HEK293T (cell line): Measurements from ENCODE around the gene PCSK5.
"Not testable (repeated sequence)": the region's sequence is repeated elsewhere in the genome, so short reads cannot be mapped to it uniquely, and the experiment has no call there.

Experiments used
- CTCF ChIA-PET: fragments of 350-600 bp; formaldehyde crosslinking; extraction: SDS; loops from one replicate; lab custom pipeline; 2021; ENCODE audit warnings: antibody characterized with exemption, inconsistent platforms; lab: Yijun Ruan, JAX
- POLR2A ChIA-PET: fragments of 350-600 bp; formaldehyde crosslinking; extraction: SDS; loops from one replicate; lab custom pipeline; 2020; ENCODE audit warnings: antibody characterized with exemption, inconsistent platforms; lab: Yijun Ruan, JAX
- DNase-seq: peaks from one replicate; pipeline ENCODE4 v3.0.0; 2012; ENCODE audit warnings: mixed read lengths; ENCODE audit errors: extremely low spot score
- ARNT ChIP-seq: fragments of 450-650 bp; IDR thresholded peaks from 2 replicates; pipeline ENCODE4 v1.6.1; 2017; ENCODE audit warnings: mild to moderate bottlenecking
- BHLHE40 ChIP-seq: fragments of 450-650 bp; IDR thresholded peaks from 2 replicates; pipeline ENCODE4 v1.6.1; 2016; ENCODE audit warnings: mild to moderate bottlenecking, moderate library complexity, borderline replicate concordance
- CTBP1 ChIP-seq: fragments of 450-650 bp; IDR thresholded peaks from 2 replicates; pipeline ENCODE4 v1.6.1; 2016; ENCODE audit warnings: borderline replicate concordance
- ELF4 ChIP-seq: fragments of 450-650 bp; IDR thresholded peaks from 2 replicates; pipeline ENCODE4 v1.6.1; 2017; ENCODE audit warnings: antibody characterized with exemption
- FOXA1 ChIP-seq: fragments of 450-650 bp; IDR thresholded peaks from 2 replicates; pipeline ENCODE4 v1.6.1; 2016; ENCODE audit warnings: mild to moderate bottlenecking
- FOXK2 ChIP-seq: fragments of 450-650 bp; IDR thresholded peaks from 2 replicates; pipeline ENCODE4 v1.6.1; 2016; ENCODE audit warnings: mild to moderate bottlenecking
- FOXM1 ChIP-seq: fragments of 450-650 bp; IDR thresholded peaks from 2 replicates; pipeline ENCODE4 v1.6.1; 2017; ENCODE audit warnings: mild to moderate bottlenecking, borderline replicate concordance
- HDGF ChIP-seq: fragments of 450-650 bp; IDR thresholded peaks from 2 replicates; pipeline ENCODE4 v1.6.1; 2017; ENCODE audit warnings: antibody characterized with exemption, borderline replicate concordance
- L3MBTL2 ChIP-seq: fragments of 450-650 bp; conservative IDR thresholded peaks from 2 replicates; pipeline ENCODE4 v1.6.1; 2016; ENCODE audit warnings: mild to moderate bottlenecking
- LEF1 ChIP-seq: fragments of 450-650 bp; IDR thresholded peaks from 2 replicates; pipeline ENCODE4 v1.6.1; 2017; ENCODE audit warnings: mild to moderate bottlenecking, borderline replicate concordance
- NFRKB ChIP-seq: fragments of 450-650 bp; IDR thresholded peaks from 2 replicates; pipeline ENCODE4 v1.6.1; 2016; ENCODE audit warnings: mild to moderate bottlenecking, moderate library complexity
- PKNOX1 ChIP-seq: fragments of 450-650 bp; IDR thresholded peaks from 2 replicates; pipeline ENCODE4 v1.6.1; 2016
- SP1 ChIP-seq: fragments of 450-650 bp; IDR thresholded peaks from 2 replicates; pipeline ENCODE4 v1.6.1; 2017
- SUZ12 ChIP-seq: fragments of 450-650 bp; IDR thresholded peaks from 2 replicates; pipeline ENCODE4 v1.6.1; 2016; ENCODE audit warnings: mild to moderate bottlenecking
- TARDBP ChIP-seq: fragments of 450-650 bp; IDR thresholded peaks from 2 replicates; pipeline ENCODE4 v1.6.1; 2016
- ZNF384 ChIP-seq: fragments of 450-650 bp; IDR thresholded peaks from 2 replicates; pipeline ENCODE4 v1.6.1; 2016

The PCSK5 gene

GRCh38 chr9:75957116-75957515, 66.6 kb downstream of the PCSK5 start:
- TF ChIP-seq CTBP1 (no peak), ELF4 (no peak), SUZ12 (no peak), PKNOX1 (no peak), FOXK2 (no peak), FOXM1 (no peak), BHLHE40 (no peak), ARNT (no peak), TARDBP (no peak), LEF1 (no peak), ZNF384 (no peak), FOXA1 (no peak), NFRKB (no peak)
- POLR2A ChIA-PET = no interaction called here
- DNase-seq = no peak

GRCh38 chr9:75958226-75958625, 67.8 kb downstream of the PCSK5 start:
- CTCF ChIA-PET = interaction anchor here (0.6 kb wide), 1 partner anchor 14 kb away, joined by 3 read pairs; no protein-coding TSS in a partner anchor
- DNase-seq = no peak
- POLR2A ChIA-PET = no interaction called here

More at GRCh38 chr9:75957116-75957515, 66.6 kb downstream of the PCSK5 start:
- CTCF ChIA-PET = no interaction called here

GRCh38 chr9:75960551-75960950, 70.1 kb downstream of the PCSK5 start:
- POLR2A ChIA-PET = no interaction called here
- CTCF ChIA-PET = no interaction called here
- DNase-seq = no peak
- TF ChIP-seq SP1 = no peak
- no peak for TF ChIP-seq FOXK2
- TF ChIP-seq FOXM1 = no peak
- no peak for TF ChIP-seq HDGF
- TF ChIP-seq FOXA1 = no peak
- no peak for TF ChIP-seq L3MBTL2
- no peak for TF ChIP-seq LEF1
- TF ChIP-seq BHLHE40 = no peak
- TF ChIP-seq CTBP1 = no peak
- TF ChIP-seq ZNF384 = no peak
- no peak for TF ChIP-seq PKNOX1
- TF ChIP-seq SUZ12 = no peak
- no peak for TF ChIP-seq ELF4
- TF ChIP-seq TARDBP = no peak
- TF ChIP-seq NFRKB = no peak
- no peak for TF ChIP-seq ARNT

More at GRCh38 chr9:75958226-75958625, 67.8 kb downstream of the PCSK5 start:
- TF ChIP-seq SUZ12 (no peak), TARDBP (no peak), FOXM1 (no peak), ELF4 (no peak), ARNT (no peak), BHLHE40 (no peak), FOXK2 (no peak), LEF1 (no peak), ZNF384 (no peak), SP1 (no peak), CTBP1 (no peak), NFRKB (no peak), L3MBTL2 (no peak)

- ChIA-PET CTCF (no interaction called here), POLR2A (no interaction called here)
- TF ChIP-seq L3MBTL2 = no peak
- DNase-seq = no peak
Observed at GRCh38 chr9:75962013-75962661, 71.7 kb downstream of the PCSK5 start.

- CTCF ChIA-PET = no interaction called here
Observed at GRCh38 chr9:75962662-75963036, 72.2 kb downstream of the PCSK5 start.

GRCh38 chr9:75963321-75963720, 72.8 kb downstream of the PCSK5 start:
- DNase-seq, POLR2A ChIA-PET, CTCF ChIA-PET: not testable (repeated sequence)

More at GRCh38 chr9:75962662-75963036, 72.2 kb downstream of the PCSK5 start:
- no peak for DNase-seq
- no peak for TF ChIP-seq NFRKB
- no peak for TF ChIP-seq FOXM1
- TF ChIP-seq BHLHE40 = no peak
- no peak for TF ChIP-seq ARNT
- TF ChIP-seq FOXA1 = no peak
- no peak for TF ChIP-seq ZNF384
- no peak for TF ChIP-seq SUZ12
- no peak for TF ChIP-seq ELF4
- no peak for TF ChIP-seq L3MBTL2
- no peak for TF ChIP-seq HDGF
- no peak for TF ChIP-seq FOXK2
- TF ChIP-seq SP1 = no peak
- TF ChIP-seq TARDBP = no peak
- TF ChIP-seq PKNOX1 = no peak
- TF ChIP-seq LEF1 = no peak
- TF ChIP-seq CTBP1 = no peak
- POLR2A ChIA-PET = no interaction called here

- POLR2A ChIA-PET = no interaction called here
- CTCF ChIA-PET = no interaction called here
- TF ChIP-seq BHLHE40 (no peak), CTBP1 (no peak), FOXK2 (no peak)
- DNase-seq = no peak
Observed at GRCh38 chr9:75964427-75964826, 74.0 kb downstream of the PCSK5 start.
